Measurements from ENCODE around the gene KCNK16.
A peak's percentile ranks its signal among the peaks of the same experiment; 100 is the strongest.

KCNK16 gene

GRCh38 chr6:39348740-39349139, 26.2 kb upstream of the KCNK16 start:
- Mint-ChIP-seq H3K4me3 (no peak overlapping the region), H3K9me3 (no peaks in the 10 kb centered on the region), H3K27me3 (no peaks in the 10 kb centered on the region), H3K4me1 (ENCODE audit: low read depth) (no peaks in the 10 kb centered on the region), H3K27ac (no peak overlapping the region), H3K36me3 (ENCODE audit: low read depth) (no peaks in the 10 kb centered on the region)
- DNase-seq: no peak

- no peaks in the 10 kb centered on the region for H3K27me3 Mint-ChIP-seq
- no peak overlapping the region for H3K27ac Mint-ChIP-seq
These were observed 25.5 kb upstream of the KCNK16 start for GRCh38 chr6:39347906-39348585.

DNA sequence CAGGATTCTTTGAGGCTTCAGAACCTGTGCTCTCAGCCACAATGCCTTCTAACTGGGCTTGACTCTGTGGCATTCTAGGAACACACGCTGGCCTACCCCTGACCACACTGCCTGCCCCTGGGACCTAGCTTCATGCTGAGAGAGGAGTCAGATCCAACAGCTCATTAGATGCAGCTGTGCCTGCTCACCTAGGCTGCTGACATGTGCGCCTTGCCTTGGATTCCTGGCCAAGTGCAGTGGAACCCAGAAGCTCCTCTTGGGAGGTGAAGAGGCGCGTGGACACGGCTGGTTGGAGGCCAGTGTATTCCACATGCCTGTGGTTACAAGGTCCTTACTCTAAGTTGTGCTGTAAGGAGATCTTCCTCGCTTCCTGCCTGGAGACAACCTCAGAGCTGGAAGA, 24.7 kb upstream of the KCNK16 start:
- Mint-ChIP-seq H3K4me3 (no peak overlapping the region), H3K4me1 (ENCODE audit: low read depth) (no peaks in the 10 kb centered on the region), H3K36me3 (ENCODE audit: low read depth) (no peaks in the 10 kb centered on the region), H3K27ac (no peak overlapping the region), H3K9me3 (no peaks in the 10 kb centered on the region), H3K27me3 (no peaks in the 10 kb centered on the region)
- DNase-seq: no peak

More at GRCh38 chr6:39347906-39348585, 25.5 kb upstream of the KCNK16 start:
- Mint-ChIP-seq H3K4me1 (ENCODE audit: low read depth) (no peaks in the 10 kb centered on the region), H3K4me3 (no peak overlapping the region), H3K9me3 (no peaks in the 10 kb centered on the region), H3K36me3 (ENCODE audit: low read depth) (no peaks in the 10 kb centered on the region)
- peak; percentile 76 for DNase-seq

GRCh38 chr6:39344821-39345280, 22.3 kb upstream of the KCNK16 start:
- H3K9me3 Mint-ChIP-seq: no peaks in the 10 kb centered on the region
- no peaks in the 10 kb centered on the region for H3K4me1 Mint-ChIP-seq (ENCODE audit: low read depth)
- no peak overlapping the region for H3K4me3 Mint-ChIP-seq
- DNase-seq: no peak
- no peaks in the 10 kb centered on the region for H3K36me3 Mint-ChIP-seq (ENCODE audit: low read depth)
- no peak overlapping the region for H3K27ac Mint-ChIP-seq
- no peaks in the 10 kb centered on the region for H3K27me3 Mint-ChIP-seq

GRCh38 chr6:39343396-39343870, 20.9 kb upstream of the KCNK16 start:
- Mint-ChIP-seq H3K27me3 (peaks cover 2% of the 10 kb centered on the region), H3K4me3 (no peak overlapping the region), H3K9me3 (no peaks in the 10 kb centered on the region), H3K36me3 (ENCODE audit: low read depth) (no peaks in the 10 kb centered on the region), H3K27ac (no peak overlapping the region), H3K4me1 (ENCODE audit: low read depth) (no peaks in the 10 kb centered on the region)
- no peak for DNase-seq

GRCh38 chr6:39342692-39343395, 20.3 kb upstream of the KCNK16 start:
- Mint-ChIP-seq H3K36me3 (ENCODE audit: low read depth) (no peaks in the 10 kb centered on the region), H3K4me1 (ENCODE audit: low read depth) (no peaks in the 10 kb centered on the region), H3K9me3 (no peaks in the 10 kb centered on the region), H3K27me3 (peaks cover 8% of the 10 kb centered on the region), H3K27ac (no peak overlapping the region), H3K4me3 (no peak overlapping the region)
- DNase-seq: no peak

DNA sequence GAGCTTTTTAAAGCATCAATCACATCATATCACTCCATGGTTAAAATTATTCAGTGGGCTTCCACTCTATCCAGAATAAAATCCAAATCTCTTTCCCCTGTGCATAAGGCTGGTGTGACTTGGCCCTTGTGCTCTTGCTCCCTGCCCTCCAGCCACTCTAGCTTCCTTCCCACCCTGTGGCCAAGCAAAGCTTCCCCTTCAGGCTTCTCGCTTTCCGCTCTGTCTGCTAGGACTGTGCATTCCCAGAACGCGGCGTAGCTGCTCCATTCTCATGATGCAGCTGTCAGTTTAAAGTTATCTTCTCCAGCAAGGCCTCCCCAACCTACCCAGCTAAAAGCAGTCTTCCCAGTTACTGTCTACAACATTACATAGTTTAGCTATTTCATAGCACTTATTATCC, 19.4 kb upstream of the KCNK16 start:
- Mint-ChIP-seq H3K27ac (no peak overlapping the region), H3K4me3 (no peak overlapping the region), H3K9me3 (no peaks in the 10 kb centered on the region), H3K36me3 (ENCODE audit: low read depth) (no peaks in the 10 kb centered on the region), H3K4me1 (ENCODE audit: low read depth) (no peaks in the 10 kb centered on the region), H3K27me3 (peaks cover 12% of the 10 kb centered on the region)
- DNase-seq: no peak

- Mint-ChIP-seq H3K9me3 (no peaks in the 10 kb centered on the region), H3K27me3 (peaks cover 12% of the 10 kb centered on the region), H3K27ac (no peak overlapping the region), H3K36me3 (ENCODE audit: low read depth) (no peaks in the 10 kb centered on the region), H3K4me3 (no peak overlapping the region), H3K4me1 (ENCODE audit: low read depth) (peaks cover 3% of the 10 kb centered on the region)
- DNase-seq: no peak
These were observed 18.9 kb upstream of the KCNK16 start for GRCh38 chr6:39341352-39341751.

DNA sequence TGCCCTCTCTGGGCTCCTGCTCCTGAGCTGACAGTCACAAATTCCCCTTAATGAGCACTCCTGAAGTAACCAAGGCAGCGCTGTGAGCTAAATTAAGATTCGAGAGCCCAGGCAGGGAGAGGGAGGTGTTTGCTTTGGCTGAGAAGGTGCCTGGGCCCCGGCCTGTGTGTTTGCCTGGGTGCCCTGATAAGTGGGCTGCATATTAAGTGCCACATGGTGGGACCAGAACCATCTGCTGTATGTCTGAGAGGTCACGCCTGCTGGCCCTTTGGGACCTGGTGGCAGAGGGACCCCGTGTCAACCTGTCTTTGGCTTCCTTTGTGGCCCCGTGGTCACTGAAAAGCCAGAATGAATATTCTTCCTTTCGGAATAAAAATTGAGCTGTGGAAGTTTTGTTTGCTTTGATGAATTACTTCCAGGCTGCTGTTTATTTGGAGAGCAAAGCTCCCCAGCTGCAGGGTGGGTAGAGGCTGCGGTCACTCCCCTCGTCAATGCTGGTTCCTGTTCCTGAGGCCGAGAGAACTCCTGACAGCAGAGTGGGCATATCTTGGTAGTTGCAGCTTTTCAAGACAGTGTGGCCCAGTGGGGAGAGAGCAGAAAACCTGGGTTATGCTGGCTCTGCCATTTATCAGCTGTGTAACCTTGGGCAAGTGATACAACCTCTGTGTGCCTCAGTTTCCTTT, 17.5 kb upstream of the KCNK16 start:
- no peak overlapping the region for H3K4me3 Mint-ChIP-seq
- H3K4me1 Mint-ChIP-seq (ENCODE audit: low read depth): peaks cover 10% of the 10 kb centered on the region
- H3K27ac Mint-ChIP-seq: no peak overlapping the region
- H3K9me3 Mint-ChIP-seq: no peaks in the 10 kb centered on the region
- no peaks in the 10 kb centered on the region for H3K36me3 Mint-ChIP-seq (ENCODE audit: low read depth)
- no peak for DNase-seq
- peaks cover 12% of the 10 kb centered on the region for H3K27me3 Mint-ChIP-seq

DNA sequence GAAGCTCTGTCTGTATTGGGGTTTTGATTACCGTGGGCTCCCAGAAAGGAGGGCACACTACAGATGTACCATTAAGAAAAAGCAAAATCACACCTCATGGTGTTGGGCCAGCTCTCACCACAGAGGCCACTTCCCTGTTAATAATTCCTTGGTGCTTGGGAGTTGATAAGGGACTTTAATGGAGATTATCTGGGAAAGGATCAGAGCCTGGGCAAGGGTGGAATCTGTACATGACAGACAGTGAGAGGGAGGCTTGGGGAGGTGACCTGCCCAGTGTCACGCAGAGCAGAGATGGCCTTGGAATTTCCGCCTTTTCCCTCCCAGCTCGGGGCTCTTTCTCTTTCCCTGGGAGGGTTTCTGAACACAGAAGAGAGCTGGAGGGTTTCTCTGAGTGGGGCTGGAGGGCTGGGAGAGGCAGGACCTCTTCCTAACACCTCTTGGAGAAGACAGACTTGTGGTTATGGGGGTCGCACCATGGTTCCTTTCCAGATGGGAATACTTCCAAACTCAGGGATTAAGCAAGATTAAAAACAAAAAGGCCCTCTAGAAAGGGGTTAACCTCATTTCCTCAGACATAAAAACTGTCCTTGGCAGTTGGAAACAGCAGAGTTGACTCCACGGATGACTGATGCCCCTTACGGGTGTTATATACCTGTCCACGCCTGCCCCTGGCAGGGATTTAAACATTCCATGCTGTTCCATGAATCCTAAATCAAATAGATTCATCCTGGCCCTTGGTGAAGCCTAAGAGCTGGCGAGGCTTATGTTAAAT, 16.8 kb upstream of the KCNK16 start:
- no peak overlapping the region for H3K27ac Mint-ChIP-seq
- H3K36me3 Mint-ChIP-seq (ENCODE audit: low read depth): no peaks in the 10 kb centered on the region
- H3K9me3 Mint-ChIP-seq: no peaks in the 10 kb centered on the region
- H3K4me1 Mint-ChIP-seq (ENCODE audit: low read depth): peaks cover 10% of the 10 kb centered on the region
- peaks cover 12% of the 10 kb centered on the region for H3K27me3 Mint-ChIP-seq
- H3K4me3 Mint-ChIP-seq: no peak overlapping the region
- no peak for DNase-seq

DNA sequence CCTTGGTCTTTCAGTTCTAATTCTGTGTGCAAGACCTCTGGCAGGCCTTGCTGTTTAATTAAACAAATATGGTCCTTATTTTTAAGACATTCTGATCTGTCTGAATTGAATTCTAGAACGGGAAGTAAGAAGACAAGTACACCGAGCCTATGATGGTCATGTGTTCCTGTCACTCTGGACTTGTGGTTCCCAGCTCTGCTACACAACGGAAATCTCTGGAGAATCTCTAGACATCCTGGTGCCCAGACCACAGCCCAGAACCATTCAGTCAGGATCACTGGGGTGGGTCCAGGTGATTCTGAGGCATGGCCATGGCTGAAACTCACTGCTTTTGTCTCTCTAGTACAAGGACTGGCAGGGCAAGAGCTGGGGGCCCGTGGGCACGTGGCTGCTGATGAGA, 15.9 kb upstream of the KCNK16 start:
- Mint-ChIP-seq H3K9me3 (no peaks in the 10 kb centered on the region), H3K4me1 (ENCODE audit: low read depth) (peaks cover 10% of the 10 kb centered on the region), H3K36me3 (ENCODE audit: low read depth) (no peaks in the 10 kb centered on the region), H3K27ac (no peak overlapping the region), H3K27me3 (peaks cover 16% of the 10 kb centered on the region), H3K4me3 (no peak overlapping the region)
- DNase-seq: no peak

GRCh38 chr6:39335780-39336545, 13.5 kb upstream of the KCNK16 start:
- Mint-ChIP-seq H3K27ac (no peak overlapping the region), H3K9me3 (no peaks in the 10 kb centered on the region), H3K4me3 (no peak overlapping the region), H3K4me1 (ENCODE audit: low read depth) (peaks cover 10% of the 10 kb centered on the region), H3K36me3 (ENCODE audit: low read depth) (no peaks in the 10 kb centered on the region), H3K27me3 (peaks cover 22% of the 10 kb centered on the region)
- no peak for DNase-seq

DNA sequence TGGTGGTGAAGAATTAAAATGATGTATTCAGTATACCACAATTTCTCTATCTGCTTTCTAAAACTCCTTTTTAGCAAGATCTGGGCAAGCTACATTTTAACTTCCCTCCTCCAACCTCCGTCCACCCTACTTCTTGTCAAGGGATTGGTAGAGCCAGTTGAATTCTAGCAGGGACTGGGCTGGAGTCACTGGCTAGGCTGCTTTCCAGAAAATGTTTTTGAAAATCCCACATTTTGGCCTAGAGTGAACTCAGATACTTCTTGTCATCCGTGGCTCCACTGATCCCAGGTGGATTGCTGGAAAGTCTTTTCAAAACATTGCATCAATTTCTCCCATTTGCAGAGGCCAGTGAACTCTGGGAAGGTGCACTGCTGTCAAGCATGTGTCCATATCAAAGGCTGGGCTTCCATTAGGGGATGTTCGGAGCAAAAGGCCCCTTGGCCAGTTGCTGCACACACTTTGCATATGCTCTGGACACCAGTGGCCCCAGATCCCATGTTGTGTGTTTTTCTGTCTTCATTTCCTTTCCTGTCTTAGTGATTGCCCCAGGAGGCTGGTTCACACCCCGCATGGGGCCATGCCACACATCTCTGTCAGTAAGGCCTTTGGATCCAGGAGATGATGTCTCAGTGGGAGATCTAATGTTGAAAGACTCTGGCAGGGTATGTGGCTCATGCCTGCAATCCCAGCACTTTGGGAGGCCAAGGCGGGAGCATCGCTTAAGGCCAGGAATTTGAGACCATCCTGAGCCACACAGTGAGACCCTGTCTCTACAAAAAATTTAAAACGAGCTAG, 11.3 kb upstream of the KCNK16 start:
- Mint-ChIP-seq H3K36me3 (ENCODE audit: low read depth) (no peaks in the 10 kb centered on the region), H3K4me1 (ENCODE audit: low read depth) (peaks cover 10% of the 10 kb centered on the region), H3K9me3 (no peaks in the 10 kb centered on the region), H3K27ac (no peak overlapping the region), H3K27me3 (peaks cover 28% of the 10 kb centered on the region), H3K4me3 (no peak overlapping the region)
- DNase-seq: no peak
